ENCODE data around the gene SOCS7.

Gene SOCS7

DNA sequence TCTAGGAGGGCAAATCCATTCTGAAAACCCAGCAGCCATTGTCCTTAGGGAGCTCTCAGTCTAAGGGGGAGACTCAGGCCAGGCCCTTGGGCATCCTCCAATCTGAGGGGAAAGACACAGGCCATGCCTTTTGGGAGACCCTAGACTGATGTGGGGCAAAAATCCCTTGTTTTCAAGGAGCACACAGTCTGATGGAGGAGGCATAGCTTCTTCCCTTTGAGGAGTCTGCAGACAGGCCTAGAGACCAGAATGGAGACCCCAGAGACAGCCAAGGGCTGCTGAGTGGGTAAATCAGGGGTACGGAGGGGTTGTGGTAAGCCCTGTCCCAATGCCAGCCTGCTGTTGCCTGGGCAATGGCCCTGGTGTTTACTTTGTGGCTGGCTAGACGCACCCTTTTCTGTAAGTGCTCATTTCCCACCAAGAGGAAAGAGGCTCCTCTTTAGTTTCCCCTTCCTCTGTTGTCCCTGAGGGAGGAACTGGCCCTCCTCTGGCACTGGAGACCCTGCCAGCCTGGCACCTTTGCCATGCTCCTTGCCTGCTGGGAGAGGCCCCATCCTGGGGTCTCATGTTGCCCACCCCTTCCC lies 96.0 kb downstream of the SOCS7 start:
- H3K9me3 Mint-ChIP-seq: no peaks in the 10 kb centered on the region
- peaks cover 10% of the 10 kb centered on the region for H3K4me1 Mint-ChIP-seq
- H3K4me3 Mint-ChIP-seq: no peak overlapping the region
- H3K36me3 Mint-ChIP-seq: no peaks in the 10 kb centered on the region
- no peak for ATAC-seq
- H3K27ac Mint-ChIP-seq: no peak overlapping the region
- peaks cover 54% of the 10 kb centered on the region for H3K27me3 Mint-ChIP-seq

DNA sequence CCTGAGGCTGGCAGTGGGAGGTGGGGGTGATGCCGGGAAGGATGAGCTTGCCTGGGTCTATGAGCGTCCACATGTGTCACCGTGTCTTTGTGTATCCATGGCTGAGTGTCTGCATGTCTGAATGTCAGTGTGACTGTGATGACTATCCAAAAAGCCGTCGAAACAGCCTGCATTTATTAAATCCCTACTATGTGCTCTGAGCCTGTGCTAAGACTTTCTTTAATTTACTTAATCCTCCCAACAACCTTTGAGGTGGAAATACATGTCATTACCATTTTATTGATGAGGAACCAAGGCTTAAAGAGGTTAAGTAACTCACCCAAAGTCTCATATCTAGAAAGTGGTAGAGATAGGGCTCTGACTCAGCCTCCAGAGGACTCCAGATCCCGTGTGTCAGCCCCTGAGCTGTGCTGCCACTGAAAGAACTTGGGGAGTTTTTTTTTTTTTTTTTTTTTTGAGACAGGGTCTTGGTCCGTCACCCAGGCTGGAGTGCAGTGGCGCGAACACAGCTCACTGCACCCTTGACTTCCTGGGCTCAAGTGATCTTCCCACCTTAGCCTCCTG lies 96.6 kb downstream of the SOCS7 start:
- no peak for ATAC-seq
- Mint-ChIP-seq H3K4me3 (no peak overlapping the region), H3K36me3 (no peaks in the 10 kb centered on the region), H3K27me3 (peaks cover 56% of the 10 kb centered on the region), H3K4me1 (peaks cover 17% of the 10 kb centered on the region), H3K27ac (no peak overlapping the region), H3K9me3 (no peaks in the 10 kb centered on the region)

DNA sequence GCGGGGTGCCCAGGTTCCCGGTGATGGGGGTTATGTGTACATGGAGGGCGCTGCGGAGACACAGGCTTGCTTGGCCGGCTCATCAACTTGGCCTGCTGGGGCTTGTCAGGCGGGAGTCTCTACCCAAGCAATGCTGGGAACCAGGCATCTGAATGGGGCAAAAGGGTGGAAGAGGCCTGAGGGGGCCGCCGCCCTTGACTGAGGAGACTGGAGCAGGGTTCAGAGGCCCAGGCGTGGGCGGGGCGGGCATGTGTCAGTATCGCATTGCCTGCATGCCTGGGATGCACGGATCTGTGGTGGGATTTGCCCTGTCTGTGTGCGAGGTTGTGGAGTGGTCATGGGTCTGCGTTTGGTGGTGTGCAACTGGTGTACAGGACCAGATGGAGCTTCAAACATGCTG lies 97.7 kb downstream of the SOCS7 start:
- H3K27ac Mint-ChIP-seq: no peak overlapping the region
- H3K9me3 Mint-ChIP-seq: no peaks in the 10 kb centered on the region
- H3K36me3 Mint-ChIP-seq: no peaks in the 10 kb centered on the region
- H3K4me1 Mint-ChIP-seq: peaks cover 13% of the 10 kb centered on the region
- H3K27me3 Mint-ChIP-seq: peaks cover 52% of the 10 kb centered on the region
- H3K4me3 Mint-ChIP-seq: no peak overlapping the region
- ATAC-seq: no peak

DNA sequence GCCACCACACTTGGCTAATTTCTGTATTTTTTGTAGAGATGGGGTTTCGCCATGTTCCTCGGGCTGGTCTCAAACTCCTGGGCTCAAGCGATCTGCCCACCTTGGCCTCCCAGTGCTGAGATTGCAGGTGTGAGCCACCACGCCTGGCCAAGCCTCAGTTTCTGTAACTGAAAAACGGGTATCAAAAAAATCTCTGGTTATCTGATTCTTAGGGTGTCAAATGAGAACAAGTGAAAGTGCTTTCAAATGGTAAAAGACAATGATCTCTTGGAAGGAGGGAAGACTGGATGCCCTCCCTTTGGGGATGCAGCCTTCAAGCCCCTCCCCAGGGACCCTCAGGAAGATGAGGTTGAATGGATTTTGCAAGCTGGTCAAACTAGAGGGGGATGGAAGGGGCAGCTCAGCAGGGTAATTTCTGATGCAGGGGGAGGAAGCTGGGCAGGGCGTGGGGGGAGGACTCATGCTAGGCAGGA lies 98.9 kb downstream of the SOCS7 start:
- H3K9me3 Mint-ChIP-seq: no peaks in the 10 kb centered on the region
- no peak overlapping the region for H3K4me3 Mint-ChIP-seq
- peaks cover 62% of the 10 kb centered on the region for H3K27me3 Mint-ChIP-seq
- ATAC-seq: no peak
- H3K36me3 Mint-ChIP-seq: no peaks in the 10 kb centered on the region
- H3K4me1 Mint-ChIP-seq: peaks cover 13% of the 10 kb centered on the region
- H3K27ac Mint-ChIP-seq: no peak overlapping the region

DNA sequence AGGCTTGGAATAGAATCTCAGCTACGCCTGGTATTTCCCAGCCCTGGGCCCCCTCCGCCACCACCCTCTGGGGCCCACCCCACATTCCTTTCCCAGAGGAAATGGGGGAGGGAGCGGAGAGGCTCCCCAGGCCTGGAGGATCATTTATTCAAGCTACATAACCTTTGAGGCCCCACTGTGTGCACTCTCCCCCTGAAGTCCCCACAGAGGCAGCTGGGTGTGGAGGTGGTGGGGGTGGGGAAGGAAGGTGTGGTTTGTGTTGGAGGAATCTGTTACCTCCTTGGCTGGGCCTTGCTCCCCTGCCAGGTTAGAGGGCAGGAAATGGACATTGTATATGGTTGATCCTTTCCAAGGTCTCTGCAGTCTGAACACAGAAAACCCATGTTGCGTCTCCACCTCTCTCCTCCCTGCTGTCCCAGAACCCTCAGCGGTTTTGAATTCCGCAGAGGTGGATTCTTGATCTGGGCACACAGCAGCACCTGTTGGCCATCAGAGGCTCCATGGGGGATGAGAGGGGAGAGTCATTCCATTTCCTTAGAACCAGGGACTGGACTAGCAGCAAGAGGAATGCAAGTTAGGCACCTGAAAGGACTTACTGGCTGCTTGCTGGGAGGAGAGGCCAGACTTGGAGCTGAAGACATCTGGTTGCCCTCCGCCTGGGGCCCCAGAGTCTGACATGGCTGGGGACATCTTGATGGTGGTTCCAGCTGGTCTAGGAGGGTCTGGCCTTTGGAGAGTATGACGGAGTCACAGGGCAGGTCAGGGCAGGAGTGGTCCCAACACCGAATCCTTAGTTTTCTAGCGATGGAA lies 99.6 kb downstream of the SOCS7 start:
- ATAC-seq: no peak
- H3K27ac Mint-ChIP-seq: no peak overlapping the region
- H3K36me3 Mint-ChIP-seq: no peaks in the 10 kb centered on the region
- H3K4me1 Mint-ChIP-seq: peaks cover 13% of the 10 kb centered on the region
- no peaks in the 10 kb centered on the region for H3K9me3 Mint-ChIP-seq
- no peak overlapping the region for H3K4me3 Mint-ChIP-seq
- peaks cover 67% of the 10 kb centered on the region for H3K27me3 Mint-ChIP-seq

DNA sequence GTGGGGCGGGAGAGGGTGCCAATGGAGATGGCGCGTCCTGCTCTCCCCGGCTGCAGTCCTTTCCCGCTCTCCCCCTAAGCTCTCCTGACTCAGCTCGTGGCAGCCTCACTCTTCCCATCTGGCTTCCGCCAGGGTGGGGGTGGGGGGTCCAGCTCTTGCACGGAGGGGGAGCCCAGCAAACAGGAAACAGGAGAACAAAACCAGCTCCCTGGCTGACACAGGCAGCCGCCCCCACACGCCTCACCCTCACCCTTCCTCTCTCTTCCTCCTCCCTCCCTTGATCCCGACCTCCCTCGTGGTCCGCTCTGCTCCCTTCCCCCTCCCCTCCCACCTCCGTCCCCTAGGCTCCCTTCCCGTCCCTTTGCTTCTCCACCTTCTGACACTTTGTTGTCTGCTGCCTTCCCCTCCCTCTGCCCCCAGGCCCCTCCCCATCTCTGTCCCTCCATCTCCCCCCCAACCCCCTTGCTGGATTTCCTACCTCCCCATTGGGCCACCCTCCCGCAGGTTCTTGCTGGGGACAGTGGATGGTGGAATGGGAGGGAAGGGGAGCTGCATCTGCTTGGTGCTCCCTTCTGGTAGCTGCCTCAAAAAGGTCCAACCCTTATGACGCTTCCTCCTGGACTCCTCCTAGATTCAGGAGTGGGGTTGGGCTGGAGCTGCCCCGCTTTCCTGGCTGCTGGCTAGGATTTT lies 100.3 kb downstream of the SOCS7 start:
- H3K27ac Mint-ChIP-seq: no peak overlapping the region
- peaks cover 75% of the 10 kb centered on the region for H3K27me3 Mint-ChIP-seq
- no peak overlapping the region for H3K4me3 Mint-ChIP-seq
- H3K9me3 Mint-ChIP-seq: no peaks in the 10 kb centered on the region
- H3K36me3 Mint-ChIP-seq: no peaks in the 10 kb centered on the region
- H3K4me1 Mint-ChIP-seq: peaks cover 13% of the 10 kb centered on the region
- ATAC-seq: no peak

DNA sequence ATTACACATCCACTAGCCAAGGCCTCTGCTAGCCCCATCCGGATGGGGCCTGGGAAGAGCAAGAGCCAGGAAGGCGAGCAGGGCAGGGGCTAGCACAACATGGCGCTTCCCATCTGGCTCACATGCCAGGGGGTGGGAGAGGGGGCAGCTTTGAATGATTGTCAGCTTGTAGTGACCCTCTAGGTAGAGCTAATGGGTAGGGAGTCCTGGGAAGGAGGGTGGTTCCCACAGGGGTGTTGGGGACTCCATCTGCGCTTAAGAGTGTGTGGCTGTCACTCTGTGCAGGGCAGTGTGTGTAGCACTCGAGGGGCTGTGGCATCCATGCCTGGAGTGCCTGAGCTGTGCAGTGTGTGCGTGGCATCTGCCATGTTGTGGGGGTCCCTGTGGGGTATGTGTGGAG lies 101.1 kb downstream of the SOCS7 start:
- peaks cover 82% of the 10 kb centered on the region for H3K27me3 Mint-ChIP-seq
- H3K36me3 Mint-ChIP-seq: no peaks in the 10 kb centered on the region
- ATAC-seq: no peak
- H3K4me3 Mint-ChIP-seq: no peak overlapping the region
- no peaks in the 10 kb centered on the region for H3K9me3 Mint-ChIP-seq
- H3K4me1 Mint-ChIP-seq: peaks cover 13% of the 10 kb centered on the region
- H3K27ac Mint-ChIP-seq: no peak overlapping the region

DNA sequence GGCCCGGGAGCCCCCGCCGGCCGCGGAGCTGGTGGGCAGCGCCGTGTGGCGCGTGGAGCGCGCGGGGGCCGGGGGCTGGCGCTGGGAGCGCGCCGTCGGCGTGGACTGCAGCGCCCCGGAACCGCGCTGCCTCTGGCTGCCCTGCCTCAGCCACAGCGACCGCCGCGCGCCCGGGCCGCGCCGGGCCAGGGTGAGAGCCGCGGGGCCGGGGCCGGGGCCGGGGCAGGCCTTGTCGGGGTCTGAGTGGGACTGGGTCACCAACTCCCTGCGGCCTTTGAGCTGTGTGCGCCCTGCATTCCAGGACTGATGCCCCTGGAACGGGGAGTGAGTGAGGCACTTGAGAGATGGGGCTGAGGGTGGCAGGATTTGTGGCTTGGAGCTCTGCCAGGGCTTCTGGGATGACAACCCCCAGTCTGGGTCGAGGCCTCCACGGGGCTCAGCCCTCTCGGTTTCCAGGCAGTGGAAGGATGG lies 102.3 kb downstream of the SOCS7 start:
- ATAC-seq: no peak
- Mint-ChIP-seq H3K27me3 (peaks cover 82% of the 10 kb centered on the region), H3K36me3 (no peaks in the 10 kb centered on the region), H3K9me3 (no peaks in the 10 kb centered on the region), H3K27ac (no peak overlapping the region), H3K4me1 (peaks cover 13% of the 10 kb centered on the region), H3K4me3 (no peak overlapping the region)

DNA sequence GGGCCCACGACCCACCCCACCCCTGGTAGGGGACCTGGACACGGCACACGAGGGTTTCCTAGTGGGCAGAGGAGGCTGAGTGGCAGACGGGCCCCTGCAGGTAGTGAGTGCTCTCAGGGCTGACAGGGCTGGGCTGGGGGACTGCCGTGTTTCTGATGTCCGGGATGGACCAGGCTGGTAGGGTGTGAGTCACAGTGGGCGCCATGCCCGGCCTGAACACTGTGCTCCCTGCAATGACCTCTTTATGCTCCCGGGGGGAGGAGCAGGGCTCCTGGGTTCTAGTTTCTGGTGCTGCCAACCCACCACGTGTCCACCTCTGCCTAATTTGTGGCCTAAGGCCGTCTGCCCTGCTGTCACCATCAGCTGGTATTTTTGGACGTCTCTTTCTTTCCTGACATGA lies 102.9 kb downstream of the SOCS7 start:
- Mint-ChIP-seq H3K4me3 (no peak overlapping the region), H3K27me3 (peaks cover 76% of the 10 kb centered on the region), H3K4me1 (peaks cover 13% of the 10 kb centered on the region), H3K36me3 (no peaks in the 10 kb centered on the region), H3K27ac (no peak overlapping the region), H3K9me3 (no peaks in the 10 kb centered on the region)
- ATAC-seq: no peak
